IMR-90 (cell line): ENCODE results near the gene DPH7. TPM values are rescaled to one million over a fixed set of nuclear protein-coding genes. Genes with fewer than 3 reads are reported as not detected.

Experiments used
- ATAC-seq: fragments of 200-7000 bp; cut with Tn5 transposase; 2 replicates; pipeline ENCODE4 v1.9.1; 2020; ENCODE audit warnings: low read depth, mild to moderate bottlenecking, moderate library complexity
- BruUV-seq: library from RNA; stranded (reverse); fragments of 400-500 nt; replicated peaks from 2 replicates; lab custom pipeline; 2021; lab: Mats Ljungman, UMichigan
- CTCF ChIA-PET: fragments of 300-600 bp; formaldehyde crosslinking; extraction: SDS; loops from one replicate; lab custom pipeline; 2021; ENCODE audit warnings: antibody characterized with exemption; lab: Yijun Ruan, JAX
- POLR2A ChIA-PET: fragments of 300-600 bp; sonication (Branson Sonifier 250); formaldehyde crosslinking; loops from one replicate; lab custom pipeline; 2022; ENCODE audit warnings: antibody characterized with exemption; ENCODE audit not compliant: unreplicated experiment; lab: Charles Lee
- DNase-seq: peaks from one replicate; pipeline ENCODE4 v3.0.0; 2013
- H2AFZ ChIP-seq: replicated peaks from 2 replicates; pipeline ENCODE3; 2013; ENCODE audit warnings: low read length, mild to moderate bottlenecking; ENCODE audit not compliant: poor library complexity
- H2AK5ac ChIP-seq: 2 replicates; pipeline ENCODE4 v1.6.1; 2013; ENCODE audit warnings: low read depth, low read length, inconsistent platforms
- H2AK9ac ChIP-seq: replicated peaks from 2 replicates; pipeline ENCODE3; 2013; ENCODE audit warnings: mild to moderate bottlenecking, low read depth, low read length, moderate library complexity; ENCODE audit not compliant: poor library complexity
- H2BK120ac ChIP-seq: 2 replicates; pipeline ENCODE4 v1.6.1; 2013; ENCODE audit warnings: low read depth, low read length, inconsistent platforms
- H2BK15ac ChIP-seq: 3 replicates; pipeline ENCODE4 v1.6.1; 2013; ENCODE audit warnings: low read depth, low read length, inconsistent platforms
- H2BK20ac ChIP-seq: 2 replicates; pipeline ENCODE4 v1.6.1; 2013; ENCODE audit warnings: low read depth, mild to moderate bottlenecking, inconsistent platforms, low read length, moderate library complexity
- H2BK5ac ChIP-seq: 2 replicates; pipeline ENCODE4 v1.6.1; 2013; ENCODE audit warnings: mild to moderate bottlenecking, low read depth, low read length, inconsistent platforms; ENCODE audit not compliant: poor library complexity, severe bottlenecking
- H3K14ac ChIP-seq: replicated peaks from 2 replicates; pipeline ENCODE4 v1.6.1; 2013; ENCODE audit warnings: low read depth, low read length, inconsistent platforms
- H3K18ac ChIP-seq: 2 replicates; pipeline ENCODE4 v1.6.1; 2013; ENCODE audit warnings: low read depth, low read length, control low read depth
- H3K23ac ChIP-seq: 2 replicates; pipeline ENCODE4 v1.6.1; 2013; ENCODE audit warnings: low read depth, low read length, inconsistent platforms
- H3K27ac ChIP-seq: 2 replicates; pipeline ENCODE4 v1.5.1; 2013; ENCODE audit warnings: mild to moderate bottlenecking, control low read depth, low read length; ENCODE audit not compliant: insufficient read depth
- H3K27me3 ChIP-seq: 2 replicates; pipeline ENCODE4 v1.6.1; 2013; ENCODE audit warnings: low read length; ENCODE audit not compliant: control insufficient read depth, insufficient read depth
- H3K36me3 ChIP-seq: 2 replicates; pipeline ENCODE4 v1.6.1; 2013; ENCODE audit warnings: low read length, mixed read lengths; ENCODE audit not compliant: control insufficient read depth, insufficient read depth
- H3K4ac ChIP-seq: 2 replicates; pipeline ENCODE4 v1.6.1; 2013; ENCODE audit warnings: low read depth, low read length, inconsistent platforms
- H3K4me1 ChIP-seq: 2 replicates; pipeline ENCODE4 v1.6.1; 2013; ENCODE audit warnings: low read length, mixed read lengths; ENCODE audit not compliant: control insufficient read depth, insufficient read depth
- H3K4me2 ChIP-seq: 2 replicates; pipeline ENCODE4 v1.6.1; 2013; ENCODE audit warnings: low read depth, mild to moderate bottlenecking, control low read depth, low read length, moderate library complexity
- H3K4me3 ChIP-seq: 2 replicates; pipeline ENCODE4 v1.5.1; 2013; ENCODE audit warnings: low read depth, mild to moderate bottlenecking, control low read depth, low read length, moderate library complexity; ENCODE audit not compliant: insufficient read depth
- H3K56ac ChIP-seq: 2 replicates; pipeline ENCODE4 v1.6.1; 2013; ENCODE audit warnings: low read length, inconsistent platforms; ENCODE audit not compliant: insufficient read depth; ENCODE audit errors: extremely low read depth
- H3K79me1 ChIP-seq, 2 experiments: 2 replicates each; pipeline ENCODE4 v1.6.1; 2013; ENCODE audit warnings: low read length in 2 of 2, inconsistent platforms in 1 of 2, low read depth in 1 of 2
- H3K9ac ChIP-seq: 2 replicates; pipeline ENCODE4 v1.6.1; 2013; ENCODE audit warnings: low read depth, low read length, control low read depth
- H3K9me1 ChIP-seq: 2 replicates; pipeline ENCODE4 v1.6.1; 2013; ENCODE audit warnings: low read length, inconsistent platforms; ENCODE audit not compliant: insufficient read depth
- H3K9me3 ChIP-seq: 2 replicates; pipeline ENCODE4 v1.6.1; 2013; ENCODE audit warnings: low read length; ENCODE audit not compliant: control insufficient read depth, insufficient read depth
- H4K20me1 ChIP-seq: 2 replicates; pipeline ENCODE4 v1.6.1; 2013; ENCODE audit warnings: low read length, inconsistent platforms; ENCODE audit not compliant: insufficient read depth
- H4K5ac ChIP-seq: 2 replicates; pipeline ENCODE4 v1.6.1; 2013; ENCODE audit warnings: mild to moderate bottlenecking, low read depth, low read length, control low read depth
- H4K8ac ChIP-seq, 2 experiments: 2 replicates each; pipeline ENCODE4 v1.6.1; 2013; ENCODE audit warnings: low read depth in 2 of 2, low read length in 2 of 2, control low read depth in 1 of 2, inconsistent platforms in 1 of 2
- H4K91ac ChIP-seq: 2 replicates; pipeline ENCODE4 v1.6.1; 2013; ENCODE audit warnings: low read depth, low read length, inconsistent platforms; ENCODE audit not compliant: insufficient read depth
- BHLHE40 ChIP-seq: fragments of 150-350 bp; IDR thresholded peaks from 2 replicates; pipeline ENCODE4 v1.6.1; 2016; ENCODE audit warnings: mild to moderate bottlenecking, low read depth, low read length
- CEBPB ChIP-seq: IDR thresholded peaks from 2 replicates; pipeline ENCODE4 v1.6.1; 2012; ENCODE audit warnings: low read depth, low read length, improper control_type of control experiment
- CHD1 ChIP-seq: IDR thresholded peaks from 2 replicates; pipeline ENCODE4 v1.6.1; 2012; ENCODE audit warnings: low read depth, low read length, improper control_type of control experiment
- FOS ChIP-seq: fragments of 150-350 bp; IDR thresholded peaks from 2 replicates; pipeline ENCODE4 v1.6.1; 2016; ENCODE audit warnings: low read depth, low read length
- MAFK ChIP-seq: IDR thresholded peaks from 2 replicates; pipeline ENCODE4 v1.6.1; 2012; ENCODE audit warnings: low read depth, low read length, improper control_type of control experiment
- MAZ ChIP-seq: IDR thresholded peaks from 2 replicates; pipeline ENCODE4 v1.6.1; 2012; ENCODE audit warnings: low read depth, mild to moderate bottlenecking, low read length, improper control_type of control experiment, moderate library complexity, borderline replicate concordance
- MXI1 ChIP-seq: IDR thresholded peaks from 2 replicates; pipeline ENCODE4 v1.6.1; 2012; ENCODE audit warnings: low read depth, mild to moderate bottlenecking, low read length, moderate library complexity, borderline replicate concordance
- NFE2L2 ChIP-seq: fragments of 150-350 bp; IDR thresholded peaks from 2 replicates; pipeline ENCODE4 v1.6.1; 2016; ENCODE audit warnings: low read depth, mild to moderate bottlenecking, low read length
- POLR2A ChIP-seq: IDR thresholded peaks from 2 replicates; pipeline ENCODE4 v1.6.1; 2012; ENCODE audit warnings: mild to moderate bottlenecking, low read depth, low read length
- RAD21 ChIP-seq: IDR thresholded peaks from 2 replicates; pipeline ENCODE4 v1.6.1; 2012; ENCODE audit warnings: low read length, improper control_type of control experiment
- RCOR1 ChIP-seq: IDR thresholded peaks from 2 replicates; pipeline ENCODE4 v1.6.1; 2012; ENCODE audit warnings: mild to moderate bottlenecking, low read length, improper control_type of control experiment; ENCODE audit not compliant: insufficient replicate concordance
- RFX5 ChIP-seq: IDR thresholded peaks from 2 replicates; pipeline ENCODE4 v1.8.0; 2012; ENCODE audit warnings: low read depth, mild to moderate bottlenecking, low read length, moderate library complexity
- SMC3 ChIP-seq: fragments of 150-350 bp; IDR thresholded peaks from 2 replicates; pipeline ENCODE4 v1.6.1; 2016; ENCODE audit warnings: low read depth, mild to moderate bottlenecking, antibody characterized with exemption, low read length, moderate library complexity
- USF2 ChIP-seq: fragments of 150-350 bp; IDR thresholded peaks from 2 replicates; pipeline ENCODE4 v1.6.1; 2017; ENCODE audit warnings: mild to moderate bottlenecking, antibody characterized with exemption, low read length, low read depth
- WGBS, 2 experiments: methylation state at CpG; one replicate each; pipeline versions ENCODE4 v1.1.5 to v1.1.7; 2013; ENCODE audit warnings: missing lambda C conversion rate in 2 of 2; ENCODE audit not compliant: insufficient read length in 1 of 2; ENCODE audit errors: extremely low coverage in 2 of 2; 5-methylcytosine and 5-hydroxymethylcytosine counted together
- dilution Hi-C: fragments of 300-500 bp; cut with HindIII; formaldehyde crosslinking; loops from one replicate; pipeline ENCODE4 v1.14.3; 2018; ENCODE audit warnings: low sequenced_read_pairs; ENCODE audit not compliant: unreplicated experiment
- in situ Hi-C: fragments of 300-500 bp; cut with MboI; formaldehyde crosslinking; loops from 3 replicates; pipeline ENCODE4 v1.14.3; 2019; ENCODE audit warnings: low sequenced_read_pairs, inconsistent platforms, mixed read lengths
- intact Hi-C: fragments of 100-400 bp; cut with micrococcal nuclease; formaldehyde crosslinking; loops from 2 replicates; pipeline ENCODE4 v1.10.0; 2022
- polyA plus RNA-seq, 3 experiments: library from polyadenylated mRNA; depleted of rRNA; stranded (reverse); fragments of >200 nt; gene quantifications; 2 replicates each; pipeline ENCODE4 v1.2.3, GENCODE V29; 2012; ENCODE audit warnings: low replicate concordance in 1 of 3
- total RNA-seq: library from RNA; depleted of rRNA; stranded (reverse); fragments of >200 nt; gene quantifications from 2 replicates; pipeline ENCODE4 v1.2.3, GENCODE V29; 2012
- TF ChIP-seq, protein P1 (sequence below): fragments of 150-350 bp; IDR thresholded peaks from 2 replicates; pipeline ENCODE4 v1.6.1; 2016; ENCODE audit warnings: low read depth, mild to moderate bottlenecking, low read length, moderate library complexity, borderline replicate concordance
- TF ChIP-seq, protein P2 (sequence below): conservative IDR thresholded peaks from 2 replicates; pipeline ENCODE4 v1.5.1; 2012; ENCODE audit warnings: mild to moderate bottlenecking, low read depth, low read length, improper control_type of control experiment

DPH7 gene
- total and polyA plus RNA-seq, 2 of the 4 experiments (the other 2 are of a cell fraction) = 12.5 to 33.7 TPM

- Histone ChIP-seq H2AK9ac (no peak overlapping the region), H4K91ac (no peak overlapping the region), H3K79me1 (peaks cover 7 to 27% of the 10 kb centered on the region in 2 experiments), H2BK5ac (no peak overlapping the region), H3K4me2 (no peak overlapping the region), H3K27ac (no peak overlapping the region), H3K56ac (no peak overlapping the region), H4K8ac (no peak overlapping the region), H3K9me3 (no peaks in the 10 kb centered on the region), H4K5ac (no peak overlapping the region), H3K4ac (no peak overlapping the region), H2AFZ (no peak overlapping the region), H3K9ac (no peak overlapping the region), H3K18ac (no peak overlapping the region), H3K27me3 (no peaks in the 10 kb centered on the region), H2BK20ac (no peak overlapping the region), H2BK120ac (no peak overlapping the region), H3K23ac (no peak overlapping the region), H3K14ac (no peak overlapping the region), H3K36me3 (peaks cover 7% of the 10 kb centered on the region), H3K4me1 (peaks cover 7% of the 10 kb centered on the region), H3K4me3 (no peak overlapping the region), H2AK5ac (no peak overlapping the region), H4K20me1 (peaks cover 10% of the 10 kb centered on the region; the same call in 1 of the 2 replicates), H3K9me1 (no peaks in the 10 kb centered on the region), H2BK15ac (no peak overlapping the region)
- ATAC-seq (no peak), DNase-seq (no peak)
- in situ Hi-C loops = no loop called here
- CTCF ChIA-PET = no interaction called here
- no TSS peak for BruUV-seq
- POLR2A ChIA-PET = no interaction called here
- dilution Hi-C loops = no loop called here
- TF ChIP-seq, protein P1, sequence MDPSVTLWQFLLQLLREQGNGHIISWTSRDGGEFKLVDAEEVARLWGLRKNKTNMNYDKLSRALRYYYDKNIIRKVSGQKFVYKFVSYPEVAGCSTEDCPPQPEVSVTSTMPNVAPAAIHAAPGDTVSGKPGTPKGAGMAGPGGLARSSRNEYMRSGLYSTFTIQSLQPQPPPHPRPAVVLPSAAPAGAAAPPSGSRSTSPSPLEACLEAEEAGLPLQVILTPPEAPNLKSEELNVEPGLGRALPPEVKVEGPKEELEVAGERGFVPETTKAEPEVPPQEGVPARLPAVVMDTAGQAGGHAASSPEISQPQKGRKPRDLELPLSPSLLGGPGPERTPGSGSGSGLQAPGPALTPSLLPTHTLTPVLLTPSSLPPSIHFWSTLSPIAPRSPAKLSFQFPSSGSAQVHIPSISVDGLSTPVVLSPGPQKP = no peak
- TF ChIP-seq BHLHE40 (no peak), RCOR1 (no peak), CEBPB (no peak), USF2 (no peak), MAFK (no peak), RAD21 (no peak), CHD1 (no peak), POLR2A (no peak), SMC3 (no peak), FOS (no peak), MXI1 (no peak), MAZ (no peak), RFX5 (no peak), NFE2L2 (no peak)
- TF ChIP-seq, protein P2, sequence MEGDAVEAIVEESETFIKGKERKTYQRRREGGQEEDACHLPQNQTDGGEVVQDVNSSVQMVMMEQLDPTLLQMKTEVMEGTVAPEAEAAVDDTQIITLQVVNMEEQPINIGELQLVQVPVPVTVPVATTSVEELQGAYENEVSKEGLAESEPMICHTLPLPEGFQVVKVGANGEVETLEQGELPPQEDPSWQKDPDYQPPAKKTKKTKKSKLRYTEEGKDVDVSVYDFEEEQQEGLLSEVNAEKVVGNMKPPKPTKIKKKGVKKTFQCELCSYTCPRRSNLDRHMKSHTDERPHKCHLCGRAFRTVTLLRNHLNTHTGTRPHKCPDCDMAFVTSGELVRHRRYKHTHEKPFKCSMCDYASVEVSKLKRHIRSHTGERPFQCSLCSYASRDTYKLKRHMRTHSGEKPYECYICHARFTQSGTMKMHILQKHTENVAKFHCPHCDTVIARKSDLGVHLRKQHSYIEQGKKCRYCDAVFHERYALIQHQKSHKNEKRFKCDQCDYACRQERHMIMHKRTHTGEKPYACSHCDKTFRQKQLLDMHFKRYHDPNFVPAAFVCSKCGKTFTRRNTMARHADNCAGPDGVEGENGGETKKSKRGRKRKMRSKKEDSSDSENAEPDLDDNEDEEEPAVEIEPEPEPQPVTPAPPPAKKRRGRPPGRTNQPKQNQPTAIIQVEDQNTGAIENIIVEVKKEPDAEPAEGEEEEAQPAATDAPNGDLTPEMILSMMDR = no peak
- WGBS, 2 experiments = no CpG with 5 or more reads among the region's 7 CpGs
- intact Hi-C loops = no loop called here
Measured at GRCh38 chr9:137592767-137593166, 14.0 kb upstream of the DPH7 start.
